Midbrain (tissue), 1 donor: ENCODE data around the gene ZCWPW2.

Experiments used
- DNase-seq: peaks from one replicate; lab custom pipeline; 2025; lab: John Stamatoyannopoulos, UW

ZCWPW2 gene

GRCh38 chr3:28376424-28376823, 27.9 kb downstream of the ZCWPW2 start:
- no peak for DNase-seq

- DNase-seq: no peak
Measured at GRCh38 chr3:28386049-28386448, 37.5 kb downstream of the ZCWPW2 start.

DNA sequence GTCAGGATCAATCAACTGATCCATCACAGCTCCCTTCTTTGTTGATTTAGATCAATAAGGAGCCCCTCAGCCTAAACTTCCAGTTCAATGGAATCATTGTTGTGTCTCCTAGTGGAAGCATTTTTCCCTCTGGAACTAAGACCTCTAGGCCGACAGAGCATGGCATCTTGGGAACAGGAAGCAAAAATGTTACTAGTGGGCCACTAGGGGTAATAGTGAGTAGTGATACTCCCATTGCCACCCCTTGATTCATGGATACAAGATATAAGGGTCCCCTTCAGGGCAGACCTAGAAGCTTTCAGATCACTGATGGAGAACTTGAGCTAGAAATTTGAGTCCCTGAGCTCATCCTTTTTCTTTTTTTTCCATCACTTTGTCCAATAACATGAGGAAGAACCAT, 40.5 kb downstream of the ZCWPW2 start:
- no peak for DNase-seq

GRCh38 chr3:28399206-28399605, 50.7 kb downstream of the ZCWPW2 start:
- DNase-seq: no peak

GRCh38 chr3:28406241-28406640, 57.7 kb downstream of the ZCWPW2 start:
- no peak for DNase-seq

DNA sequence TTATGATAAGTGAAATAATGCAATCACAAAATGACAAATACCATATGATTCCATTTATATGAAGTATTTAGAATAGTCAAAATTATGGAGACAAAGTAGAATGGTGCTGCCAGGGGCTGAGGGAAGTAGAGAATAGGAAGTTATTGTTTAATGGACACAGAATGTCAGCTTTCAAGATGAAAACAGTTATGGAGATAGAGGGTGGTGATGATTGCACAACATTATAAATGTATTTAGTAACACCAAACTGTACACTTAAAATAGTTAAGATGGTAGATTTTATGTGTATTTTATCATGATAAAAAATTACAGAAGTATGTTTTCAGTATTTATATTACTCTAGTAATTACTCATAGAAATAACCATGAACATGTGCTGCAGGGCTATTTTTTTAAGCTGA, 100.9 kb downstream of the ZCWPW2 start:
- DNase-seq: no peak

- DNase-seq: no peak
Measured at GRCh38 chr3:28462866-28463265, 114.3 kb downstream of the ZCWPW2 start.

- DNase-seq: no peak
Measured at GRCh38 chr3:28467414-28467813, 118.9 kb downstream of the ZCWPW2 start.

DNA sequence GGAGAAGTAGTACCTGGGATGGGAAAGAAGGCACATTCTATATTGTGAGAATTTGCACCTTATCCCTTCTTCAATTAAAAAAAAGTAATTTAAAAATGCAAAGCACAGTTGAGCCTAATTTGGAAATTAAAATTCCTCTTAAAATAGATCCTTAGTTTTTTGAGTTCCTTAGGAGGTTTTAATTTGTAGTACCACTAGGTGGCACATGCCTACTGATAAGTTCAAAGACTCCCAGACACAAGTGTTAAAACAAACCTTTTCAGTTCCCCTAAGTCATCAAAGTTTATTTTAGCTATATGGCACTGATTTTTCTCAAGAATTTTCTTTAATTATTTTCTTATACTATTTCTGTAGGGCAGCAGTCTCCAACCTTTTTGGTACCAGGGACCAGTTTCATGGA, 127.7 kb downstream of the ZCWPW2 start:
- peak; percentile 4 for DNase-seq

GRCh38 chr3:28476764-28477163, 128.2 kb downstream of the ZCWPW2 start:
- no peak for DNase-seq

DNA sequence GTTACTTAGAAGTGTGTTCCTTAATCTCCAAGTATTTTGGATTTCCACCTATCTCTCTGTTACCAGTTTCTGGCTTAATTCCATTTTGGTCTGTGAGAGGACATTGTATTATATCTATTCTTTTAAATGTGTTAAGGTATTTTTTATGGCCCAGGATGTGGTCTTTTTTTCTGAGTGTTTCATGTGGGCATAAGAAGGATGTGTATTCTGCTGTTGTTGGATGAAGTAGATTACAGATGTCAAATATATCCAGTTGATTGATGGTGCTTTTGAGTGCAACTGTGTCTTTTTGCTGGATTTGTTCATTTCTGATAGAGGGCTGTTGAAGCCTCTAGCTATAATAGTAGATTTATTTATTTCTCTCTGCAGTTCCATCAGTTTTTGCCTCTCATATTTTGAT, 136.6 kb downstream of the ZCWPW2 start:
- no peak for DNase-seq

- no peak for DNase-seq
Measured at GRCh38 chr3:28495301-28495700, 146.8 kb downstream of the ZCWPW2 start.

DNA sequence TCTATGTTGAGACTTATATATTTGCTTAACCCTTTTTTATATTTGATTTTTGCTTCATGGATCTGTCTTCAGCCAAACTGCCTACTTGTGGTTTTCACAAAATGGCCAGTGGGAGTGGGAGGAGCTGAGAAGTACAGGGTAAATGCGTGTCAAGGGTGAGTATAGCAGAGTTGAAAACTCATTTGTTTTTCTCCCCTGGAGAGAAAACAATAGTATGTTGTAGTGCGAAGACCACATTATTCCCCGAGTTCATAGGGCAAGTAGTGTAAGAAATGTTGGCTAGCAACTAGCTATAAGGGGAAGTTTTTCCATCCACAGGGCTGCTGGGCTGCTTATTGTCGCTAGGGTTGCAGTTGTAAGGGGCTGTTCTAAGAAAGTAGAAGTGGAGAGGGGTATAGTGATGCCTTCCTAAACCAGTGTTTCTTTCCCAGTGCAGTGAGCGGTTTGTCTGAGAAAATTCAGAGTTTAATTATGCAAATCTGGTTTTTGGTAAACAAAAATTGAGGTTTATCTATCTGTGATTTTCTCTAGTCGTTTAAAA, 153.9 kb downstream of the ZCWPW2 start:
- no peak for DNase-seq

DNA sequence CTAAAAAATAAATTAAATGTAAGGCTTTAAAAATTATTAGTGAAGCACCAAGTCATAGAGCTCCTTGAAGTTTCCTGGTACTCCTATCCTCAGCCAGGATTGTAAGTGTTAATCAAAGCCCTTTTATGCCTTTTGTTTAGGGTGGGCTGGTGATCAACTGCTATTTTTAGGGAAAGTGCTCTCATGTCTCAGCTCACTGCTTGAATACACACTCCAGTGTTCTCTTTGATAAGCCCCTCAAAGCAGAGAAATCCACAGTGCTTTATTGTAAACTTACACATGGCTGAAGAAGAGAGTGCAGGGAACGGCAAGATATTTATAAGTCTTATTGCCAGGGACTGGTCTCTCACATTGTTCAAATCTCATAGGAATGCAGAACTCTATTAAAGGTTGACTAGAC, 156.5 kb downstream of the ZCWPW2 start:
- no peak for DNase-seq

- no peak for DNase-seq
Measured at GRCh38 chr3:28521663-28522062, 173.1 kb downstream of the ZCWPW2 start.

GRCh38 chr3:28542351-28542750, 193.8 kb downstream of the ZCWPW2 start:
- DNase-seq: no peak

DNA sequence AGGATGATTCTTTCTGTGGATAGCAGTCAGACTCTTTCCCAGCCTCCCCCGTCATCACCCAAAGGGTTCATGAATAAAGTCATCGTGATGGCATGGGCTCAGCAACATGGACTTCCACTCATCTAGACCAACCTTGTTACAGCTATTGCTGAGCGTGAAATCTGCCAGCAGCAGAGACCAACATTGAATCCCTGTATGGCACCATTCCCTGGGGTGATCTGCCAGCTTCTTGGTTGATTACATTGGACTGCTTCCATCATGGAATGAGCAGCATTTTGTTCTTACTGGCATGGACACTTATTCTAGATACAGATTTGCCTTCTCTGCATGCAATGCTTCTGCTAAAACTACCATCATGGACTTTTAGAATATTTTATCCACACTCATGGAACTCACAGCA, 195.7 kb downstream of the ZCWPW2 start:
- peak; percentile 0 for DNase-seq

- DNase-seq: no peak
Measured at GRCh38 chr3:28544831-28545230, 196.3 kb downstream of the ZCWPW2 start.

DNA sequence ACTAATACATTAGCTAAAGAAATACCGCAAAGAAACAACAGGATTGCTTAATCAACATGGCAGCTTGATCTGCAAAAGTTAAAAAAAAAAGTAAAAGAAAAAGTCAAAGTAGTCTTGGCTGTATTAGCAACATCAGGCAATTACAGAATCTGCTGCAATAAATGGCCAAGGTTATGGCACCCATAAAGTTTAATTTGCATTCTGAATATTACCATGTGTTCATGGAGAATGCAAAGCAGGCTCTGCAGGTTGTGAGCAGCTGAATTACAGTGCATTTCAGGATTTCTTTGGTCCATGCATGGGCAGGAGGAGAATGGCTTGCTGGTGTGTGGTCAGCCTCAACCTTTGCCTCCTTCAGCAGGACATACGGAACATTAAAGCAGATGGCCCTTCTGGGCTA, 199.2 kb downstream of the ZCWPW2 start:
- no peak for DNase-seq

GRCh38 chr3:28553175-28553574, 204.7 kb downstream of the ZCWPW2 start:
- DNase-seq: no peak

- DNase-seq: no peak
Measured at GRCh38 chr3:28556195-28556594, 207.7 kb downstream of the ZCWPW2 start.

- DNase-seq: no peak
Measured at GRCh38 chr3:28564211-28564610, 215.7 kb downstream of the ZCWPW2 start.

DNA sequence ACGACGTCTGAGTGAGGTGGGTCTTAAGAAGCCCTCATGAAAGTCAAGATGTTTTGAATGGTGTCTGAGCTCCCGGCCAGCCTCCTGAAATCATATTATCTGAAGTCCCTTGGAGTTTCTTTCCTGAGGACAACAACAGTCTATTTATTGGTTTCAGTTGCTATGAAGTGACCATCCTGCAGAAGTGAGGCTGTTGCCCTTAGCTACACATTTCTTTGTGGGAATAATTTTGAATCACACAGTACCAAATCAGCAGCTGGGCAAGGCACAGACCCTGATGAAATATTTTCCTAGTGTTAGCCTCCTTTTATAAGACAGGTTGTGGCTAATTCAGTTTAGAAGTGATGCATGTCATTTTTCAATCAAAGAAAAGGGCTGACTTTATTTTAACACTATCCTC, 220.8 kb downstream of the ZCWPW2 start:
- peak; percentile 37 for DNase-seq

- no peak for DNase-seq
Measured at GRCh38 chr3:28574036-28574435, 225.5 kb downstream of the ZCWPW2 start.
